Kidney (tissue), 14 donors: ENCODE measurements around the gene CDC25A. TPM values are rescaled to one million over a fixed set of nuclear protein-coding genes. Genes with fewer than 3 reads are reported as not detected.

Source experiments
- DNase-seq, 5 donors: peaks; one replicate each; pipeline ENCODE4 v3.0.0-alpha.2; 2013 to 2020
- FAIRE-seq: peaks from 2 replicates; lab custom pipeline; 2012; peaks lifted over from hg19 to GRCh38; lab: Jason Lieb, UNC
- H3K27ac ChIP-seq, 2 donors: one replicate each; pipeline ENCODE4 v1.7.0; 2013; ENCODE audit warnings: low read depth in 2 of 2, low read length in 2 of 2, inconsistent platforms in 1 of 2
- H3K27me3 ChIP-seq: one replicate; pipeline ENCODE4 v1.7.1; 2013; ENCODE audit warnings: low read length, inconsistent platforms; ENCODE audit not compliant: control insufficient read depth, insufficient read depth
- H3K36me3 ChIP-seq, 3 donors: one replicate each; pipeline versions ENCODE4 v1.7.0 to v1.7.1; 2013; ENCODE audit warnings: low read length in 3 of 3, control low read depth in 1 of 3, inconsistent platforms in 1 of 3; ENCODE audit not compliant: insufficient read depth in 3 of 3, control insufficient read depth in 2 of 3
- H3K4me1 ChIP-seq, 3 donors: one replicate each; pipeline versions ENCODE4 v1.7.0 to v1.7.1; 2013; ENCODE audit warnings: low read length in 3 of 3, inconsistent platforms in 1 of 3, low read depth in 1 of 3; ENCODE audit not compliant: control insufficient read depth in 2 of 3, insufficient read depth in 2 of 3
- H3K4me3 ChIP-seq, 3 donors: one replicate each; pipeline versions ENCODE4 v1.7.0 to v1.8.1; 2013; ENCODE audit warnings: low read length in 3 of 3, control low read depth in 1 of 3, inconsistent platforms in 1 of 3
- H3K9ac ChIP-seq, 3 donors: one replicate each; pipeline versions ENCODE4 v1.7.0 to v1.7.1; 2013; ENCODE audit warnings: low read length in 3 of 3, control low read depth in 1 of 3, inconsistent platforms in 1 of 3
- H3K9me3 ChIP-seq, 3 donors: one replicate each; pipeline versions ENCODE4 v1.7.0 to v1.7.1; 2013; ENCODE audit warnings: low read length in 3 of 3, control low read depth in 1 of 3, inconsistent platforms in 1 of 3; ENCODE audit not compliant: control insufficient read depth in 2 of 3, insufficient read depth in 1 of 3
- intact Hi-C: fragments of 100-400 bp; cut with DNase I; formaldehyde crosslinking; loops from one replicate; pipeline ENCODE4 v1.11.1; 2022
- polyA plus RNA-seq: library from polyadenylated mRNA; stranded (reverse); fragments of 350-450 nt; fragmentation: Illumina TruSeq; extraction: RNeasy Lipid Tissue Mini Kit (QIAGEN cat#74804); gene quantifications from one replicate; pipeline ENCODE4 v1.2.3, GENCODE V29; 2014; ENCODE audit warnings: low read depth, low replicate concordance; ENCODE audit not compliant: insufficient read depth
- total RNA-seq: library from RNA; stranded (reverse); fragmentation: NEBNext Ultra II Directional; extraction: Animal tissue kit (Norgen Biotek cat#: 25700); gene quantifications from one replicate; pipeline ENCODE4 v1.2.1, GENCODE V29; 2021
- TF ChIP-seq, protein P1 (sequence below): IDR thresholded peaks from 3 replicates; pipeline ENCODE4 v1.5.1; 2012; ENCODE audit warnings: mild to moderate bottlenecking, moderate library complexity, borderline replicate concordance; ENCODE audit not compliant: insufficient read depth; ENCODE audit errors: extremely low read depth
- donor health status: control.
- donor health status: control.
- donor health status: control.
- donor health status: control.
- donor health status: control.
- donor health status: DM: yes; HTN: yes; CAD: no.
- donor health status: Normal renal cell carcinoma (clear cell type).

CDC25A gene
- total and polyA plus RNA-seq, 2 donors from 2014 or later: 0.88 to 1.6 TPM

DNA sequence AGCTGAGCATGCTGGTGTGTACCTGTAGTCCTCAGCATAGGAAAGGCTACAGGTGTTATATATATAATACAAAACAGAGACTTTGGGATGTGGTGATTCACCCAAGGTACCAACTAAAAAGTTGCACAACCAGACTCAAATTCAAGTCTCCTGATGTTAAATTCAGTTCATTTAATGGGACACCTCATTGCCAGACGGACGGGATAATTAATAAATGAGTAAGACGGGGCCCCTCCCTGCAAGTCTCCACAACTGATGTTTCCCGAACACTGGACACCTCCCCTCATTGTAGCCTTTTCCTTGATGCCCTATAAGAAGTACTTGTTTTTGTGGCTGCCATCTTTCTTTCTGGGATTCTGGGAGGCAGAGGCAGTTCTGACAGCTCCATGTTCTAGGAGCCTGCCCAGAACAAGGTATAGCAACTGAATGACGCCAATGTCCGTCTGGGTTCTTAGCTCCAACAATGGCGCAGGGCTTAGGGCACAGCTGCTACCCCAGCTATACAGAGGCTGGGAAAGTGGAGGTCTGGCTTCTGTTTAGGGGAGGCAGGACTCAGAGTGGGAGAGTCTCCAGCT, 50.7 kb downstream of the CDC25A start:
- Histone ChIP-seq H3K9ac (no peak overlapping the region), H3K27ac (no peak overlapping the region), H3K27me3 (no peaks in the 10 kb centered on the region), H3K4me3 (no peak overlapping the region), H3K4me1 (peaks cover 0 to 9% (median 4%) of the 10 kb centered on the region in 3 donors), H3K36me3 (no peaks in the 10 kb centered on the region), H3K9me3 (no peaks in the 10 kb centered on the region)
- FAIRE-seq (no peak), DNase-seq (no peak)
- TF ChIP-seq, protein P1, sequence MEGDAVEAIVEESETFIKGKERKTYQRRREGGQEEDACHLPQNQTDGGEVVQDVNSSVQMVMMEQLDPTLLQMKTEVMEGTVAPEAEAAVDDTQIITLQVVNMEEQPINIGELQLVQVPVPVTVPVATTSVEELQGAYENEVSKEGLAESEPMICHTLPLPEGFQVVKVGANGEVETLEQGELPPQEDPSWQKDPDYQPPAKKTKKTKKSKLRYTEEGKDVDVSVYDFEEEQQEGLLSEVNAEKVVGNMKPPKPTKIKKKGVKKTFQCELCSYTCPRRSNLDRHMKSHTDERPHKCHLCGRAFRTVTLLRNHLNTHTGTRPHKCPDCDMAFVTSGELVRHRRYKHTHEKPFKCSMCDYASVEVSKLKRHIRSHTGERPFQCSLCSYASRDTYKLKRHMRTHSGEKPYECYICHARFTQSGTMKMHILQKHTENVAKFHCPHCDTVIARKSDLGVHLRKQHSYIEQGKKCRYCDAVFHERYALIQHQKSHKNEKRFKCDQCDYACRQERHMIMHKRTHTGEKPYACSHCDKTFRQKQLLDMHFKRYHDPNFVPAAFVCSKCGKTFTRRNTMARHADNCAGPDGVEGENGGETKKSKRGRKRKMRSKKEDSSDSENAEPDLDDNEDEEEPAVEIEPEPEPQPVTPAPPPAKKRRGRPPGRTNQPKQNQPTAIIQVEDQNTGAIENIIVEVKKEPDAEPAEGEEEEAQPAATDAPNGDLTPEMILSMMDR: no peak
- intact Hi-C loops: no loop called here

DNA sequence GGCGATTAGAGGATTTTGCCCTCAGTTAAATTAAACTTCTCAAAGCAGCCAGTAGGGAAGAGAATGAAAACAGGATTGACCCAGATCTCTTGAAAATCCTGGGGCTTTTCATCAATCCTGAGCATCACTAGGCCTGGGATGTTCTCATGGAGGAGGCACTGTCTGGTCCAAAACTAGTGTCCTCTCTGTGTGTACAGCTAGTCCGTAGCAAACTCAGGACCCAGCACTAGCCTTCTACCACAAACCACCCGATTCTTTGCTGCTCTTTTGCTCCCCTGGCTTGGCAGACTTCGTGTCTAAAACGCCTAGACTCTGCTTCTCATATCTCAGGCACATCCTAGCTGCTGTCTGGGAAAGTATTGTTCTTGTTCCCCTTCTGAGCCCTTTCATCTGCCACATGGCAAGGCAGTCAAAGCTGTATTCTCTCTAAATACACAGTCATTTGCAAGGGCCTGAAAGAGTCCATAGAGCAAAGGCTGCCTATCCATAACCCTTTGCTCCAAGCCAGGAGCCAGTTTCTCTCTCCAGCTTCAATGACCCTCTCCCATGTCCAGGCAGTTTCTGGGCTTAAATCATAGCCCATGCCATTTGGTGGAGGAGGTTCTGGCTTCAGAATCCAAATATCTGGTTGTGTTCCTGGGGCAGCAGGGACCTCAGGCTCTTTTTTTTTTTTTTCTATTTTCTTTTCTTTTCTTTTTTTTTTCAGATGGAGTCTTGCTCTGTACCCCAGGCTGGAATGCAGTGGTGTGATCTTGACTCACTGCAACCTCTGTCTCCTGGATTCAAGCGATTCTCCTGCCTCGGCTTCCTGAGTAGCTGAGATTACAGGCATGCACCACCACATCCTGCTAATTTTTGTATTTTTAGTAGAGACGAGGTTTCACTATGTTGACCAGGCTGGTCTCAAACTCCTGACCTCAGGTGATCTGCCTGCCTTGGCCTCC, 52.4 kb downstream of the CDC25A start:
- intact Hi-C loops: no loop called here
- Histone ChIP-seq H3K27ac (no peak overlapping the region), H3K9ac (no peak overlapping the region), H3K9me3 (no peaks in the 10 kb centered on the region), H3K4me3 (no peak overlapping the region), H3K36me3 (no peaks in the 10 kb centered on the region), H3K27me3 (no peaks in the 10 kb centered on the region), H3K4me1 (peaks cover 4 to 9% (median 6%) of the 10 kb centered on the region in 3 donors)
- TF ChIP-seq, protein P1: no peak
- FAIRE-seq (no peak), DNase-seq (no peak)

DNA sequence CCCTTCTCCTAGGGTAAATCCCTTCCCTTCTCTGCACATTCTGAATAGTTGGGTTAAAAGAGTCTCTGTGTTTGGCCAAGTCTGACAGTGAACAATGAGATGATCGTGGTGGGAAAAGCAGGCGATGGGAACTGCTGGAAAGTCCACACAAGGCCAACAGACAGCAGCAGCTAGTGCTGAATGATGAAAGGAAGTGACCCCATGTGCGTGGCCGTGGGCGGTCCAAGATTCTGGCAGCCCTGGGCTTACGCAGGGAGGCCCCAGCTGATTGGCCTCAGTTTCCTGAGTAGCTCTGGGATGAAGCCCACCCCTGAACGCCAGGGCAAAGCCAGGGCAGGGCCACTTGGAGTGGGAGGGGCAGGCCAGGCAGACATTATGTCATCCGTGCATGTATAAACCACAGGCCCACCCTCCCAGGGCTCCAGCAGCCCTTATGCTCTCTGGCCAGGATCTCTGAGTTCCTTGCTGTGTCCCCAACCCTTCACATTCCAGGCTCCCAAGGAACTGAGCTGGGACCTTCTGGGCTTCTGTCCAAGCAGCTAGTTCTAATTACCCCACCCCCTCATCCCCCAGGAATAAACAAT, 57.8 kb downstream of the CDC25A start:
- TF ChIP-seq, protein P1: no peak
- no peak for FAIRE-seq
- peak; percentile 81 to 96 (median 88) for DNase-seq
- no peaks in the 10 kb centered on the region for H3K9me3 ChIP-seq
- peak overlapping the region; percentile 52 to 85 for H3K27ac ChIP-seq
- no peaks in the 10 kb centered on the region for H3K36me3 ChIP-seq
- peak overlapping the region in 2 of 3 donors; percentile 9 to 51 for H3K9ac ChIP-seq
- H3K27me3 ChIP-seq: no peaks in the 10 kb centered on the region
- peaks cover 5 to 18% (median 14%) of the 10 kb centered on the region in 3 donors for H3K4me1 ChIP-seq
- H3K4me3 ChIP-seq: no peak overlapping the region
- intact Hi-C loops: no loop called here
